GM21825 (cell line): ENCODE measurements around the gene GAB2.
"Not testable (repeated sequence)": the region's sequence is repeated elsewhere in the genome, so short reads cannot be mapped to it uniquely, and the experiment has no call there.

Experiments used
- ATAC-seq: cut with Tn5 transposase; IDR thresholded peaks from one replicate; pipeline ENCODE4 v1.9.1; 2021; ENCODE audit warnings: mild to moderate bottlenecking, moderate library complexity; ENCODE audit not compliant: unreplicated experiment

GAB2 gene

DNA sequence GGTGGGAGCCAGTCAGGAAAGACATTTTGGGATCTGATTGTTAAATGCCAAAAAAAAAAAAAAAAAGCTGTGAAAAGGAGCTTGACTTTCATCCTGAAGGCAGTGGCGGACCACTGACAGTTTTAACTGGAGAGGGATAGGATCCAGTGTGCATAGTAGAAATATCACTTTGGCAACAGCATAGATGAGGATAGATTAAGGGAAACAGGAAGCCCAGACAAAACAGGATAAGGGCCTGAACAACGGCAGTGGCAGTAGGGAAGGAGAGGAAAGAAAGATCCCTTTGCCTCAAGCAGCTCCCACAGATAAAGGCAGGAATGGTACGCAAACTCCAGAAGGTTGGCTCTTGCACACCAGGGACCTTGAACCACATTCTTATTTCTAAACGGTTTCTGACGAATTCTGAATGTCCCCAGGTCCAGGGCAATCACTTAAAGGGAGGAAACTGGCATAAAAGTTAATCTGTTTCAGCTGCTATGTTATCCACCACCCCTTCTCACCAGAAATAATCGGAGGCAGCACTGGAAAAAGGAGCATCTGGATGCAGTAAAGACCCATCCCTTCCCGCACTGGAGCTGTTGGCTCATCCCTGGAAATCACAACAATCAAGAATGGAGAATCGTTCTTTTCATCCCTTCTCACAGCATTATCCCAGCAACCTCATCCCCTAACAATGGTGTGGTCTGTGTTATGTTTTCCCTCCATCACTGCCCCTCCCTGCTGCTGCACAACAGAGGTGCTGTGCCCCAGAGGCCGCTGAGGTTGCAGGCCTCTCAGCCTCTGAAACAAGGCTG, 99.1 kb downstream of the GAB2 start:
- no peak for ATAC-seq

DNA sequence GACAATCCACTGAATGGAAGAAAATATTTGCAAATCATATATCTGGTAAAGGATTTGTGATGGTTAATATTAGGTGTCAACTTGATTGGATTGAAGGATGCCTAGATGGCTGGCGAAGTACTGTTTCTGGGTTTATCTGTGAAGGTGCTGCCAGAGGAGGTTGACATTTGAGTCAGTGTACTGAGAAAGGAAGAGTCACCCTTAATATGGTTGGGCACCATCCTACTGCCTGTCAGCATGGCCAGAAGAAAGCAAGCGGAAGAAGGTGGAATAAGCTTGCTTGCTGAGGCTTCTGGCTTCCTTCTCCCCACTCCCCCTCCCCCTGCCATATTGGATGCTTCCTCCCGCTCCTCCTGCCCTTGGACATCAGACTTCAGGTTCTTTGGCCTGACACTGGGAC, 101.9 kb downstream of the GAB2 start:
- no peak for ATAC-seq

DNA sequence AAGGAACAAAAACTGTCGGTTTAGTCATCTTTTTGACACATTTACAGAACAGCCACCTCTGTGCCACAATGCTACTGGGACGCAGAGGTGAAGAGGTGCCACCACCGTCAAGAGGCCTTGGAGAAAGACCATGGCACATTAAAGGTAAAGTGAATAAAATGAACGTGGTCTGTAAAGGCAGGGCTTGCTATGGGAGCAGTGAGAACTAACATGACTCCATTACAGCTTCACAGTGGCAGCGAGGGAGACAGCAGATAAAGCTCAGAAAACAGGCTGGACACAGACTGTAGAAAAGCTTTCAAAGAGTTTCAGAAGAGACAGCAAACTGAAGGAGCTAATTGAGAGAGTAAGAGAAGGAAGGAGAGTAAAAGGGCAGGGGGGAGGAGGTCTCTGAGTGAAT, 102.9 kb downstream of the GAB2 start:
- no peak for ATAC-seq

DNA sequence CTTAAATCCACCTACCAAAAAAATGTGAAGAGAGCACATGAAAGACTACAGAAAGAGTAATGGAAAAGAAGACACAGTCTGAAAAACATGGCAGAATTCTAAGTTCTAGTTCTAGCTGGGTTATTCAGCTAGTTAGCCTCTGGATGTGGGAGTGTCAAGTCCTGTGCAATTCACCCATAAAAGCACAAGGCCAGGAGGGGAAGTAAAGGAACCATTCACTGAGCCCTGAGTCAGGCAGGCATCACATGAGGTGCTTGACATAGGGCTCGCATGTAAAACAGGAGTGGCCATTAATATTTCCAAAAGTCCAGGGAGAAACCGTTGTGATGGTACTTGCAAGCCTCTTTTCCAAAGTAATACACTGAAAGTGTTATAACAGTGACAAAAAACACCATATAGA, 103.7 kb downstream of the GAB2 start:
- ATAC-seq = no peak

DNA sequence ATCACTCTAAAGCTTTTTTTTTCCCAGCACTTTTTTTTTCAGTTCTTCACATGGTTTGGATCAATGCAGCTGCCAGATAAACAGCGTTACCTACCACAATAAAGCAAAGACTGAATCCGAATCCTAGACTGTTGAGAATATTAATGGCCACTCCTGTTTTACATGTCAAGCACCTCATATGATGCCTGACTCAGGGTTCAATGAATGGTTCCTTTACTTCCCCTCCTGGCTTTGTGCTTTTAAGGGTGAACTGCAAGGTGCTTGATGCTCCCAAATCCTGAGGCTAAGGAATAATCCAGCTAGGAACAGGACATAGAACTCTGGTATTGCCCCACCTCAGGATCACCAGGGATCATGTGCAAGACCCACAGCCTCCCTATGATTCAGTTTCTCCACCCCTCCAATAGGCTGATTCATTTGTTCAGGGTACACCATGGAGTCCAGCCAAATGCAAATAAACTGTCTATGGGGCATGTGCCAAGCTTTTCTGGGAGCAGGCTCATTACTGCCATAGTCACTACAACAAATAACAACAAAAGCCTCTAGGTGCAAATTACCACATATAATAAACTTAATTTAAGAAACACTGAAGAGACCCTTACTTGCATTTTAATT, 104.3 kb downstream of the GAB2 start:
- no peak for ATAC-seq

DNA sequence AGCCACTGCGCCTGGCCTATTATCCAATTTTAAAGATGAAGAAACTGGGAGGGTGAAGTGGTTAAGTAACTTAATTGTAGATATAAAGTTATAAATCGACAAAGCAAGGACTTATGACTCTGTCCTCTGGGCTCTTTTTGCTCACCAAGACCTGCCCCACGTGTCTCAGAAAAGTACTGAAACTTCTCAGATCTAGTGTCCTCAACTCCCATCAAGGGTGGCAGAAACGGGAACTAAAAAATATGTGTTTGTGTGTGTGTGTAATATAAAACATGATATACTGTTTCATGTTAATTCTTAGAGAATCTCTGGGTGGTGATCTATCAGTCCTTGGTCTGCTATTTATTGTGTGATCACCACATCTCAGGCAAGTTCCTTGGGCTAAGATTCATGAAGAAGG, 104.9 kb downstream of the GAB2 start:
- peak; percentile 41 for ATAC-seq

DNA sequence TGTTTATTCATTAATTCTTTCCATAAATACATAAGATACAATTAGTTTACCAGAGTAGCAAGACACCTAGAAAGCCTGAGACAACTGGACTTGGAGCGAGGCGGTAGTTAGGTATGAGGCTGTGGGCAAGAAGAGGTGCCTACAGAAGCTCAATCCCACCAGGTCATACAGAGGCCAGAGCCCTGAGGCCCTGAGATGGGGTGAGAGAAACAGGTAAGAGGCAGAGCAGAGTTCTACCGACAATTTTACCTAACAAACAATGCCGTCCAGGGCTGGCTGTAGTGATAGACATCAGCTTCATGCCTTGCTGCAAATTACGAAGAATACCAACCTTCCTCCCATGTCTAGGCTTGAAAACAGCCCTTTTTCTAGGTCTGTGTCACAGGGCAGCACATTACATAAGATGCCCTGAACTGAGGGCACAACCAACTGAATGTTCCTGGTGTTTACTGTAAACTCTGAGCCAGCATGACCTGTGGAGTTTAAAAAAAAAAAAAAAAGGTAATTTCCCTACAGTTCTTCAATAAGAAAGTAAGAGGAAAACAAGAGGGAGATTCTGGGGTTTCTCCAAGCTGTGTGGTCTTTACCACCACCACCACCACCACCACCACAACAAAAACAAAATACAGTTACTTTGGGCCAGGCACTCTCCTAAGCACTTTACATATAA, 105.8 kb downstream of the GAB2 start:
- ATAC-seq = no peak

DNA sequence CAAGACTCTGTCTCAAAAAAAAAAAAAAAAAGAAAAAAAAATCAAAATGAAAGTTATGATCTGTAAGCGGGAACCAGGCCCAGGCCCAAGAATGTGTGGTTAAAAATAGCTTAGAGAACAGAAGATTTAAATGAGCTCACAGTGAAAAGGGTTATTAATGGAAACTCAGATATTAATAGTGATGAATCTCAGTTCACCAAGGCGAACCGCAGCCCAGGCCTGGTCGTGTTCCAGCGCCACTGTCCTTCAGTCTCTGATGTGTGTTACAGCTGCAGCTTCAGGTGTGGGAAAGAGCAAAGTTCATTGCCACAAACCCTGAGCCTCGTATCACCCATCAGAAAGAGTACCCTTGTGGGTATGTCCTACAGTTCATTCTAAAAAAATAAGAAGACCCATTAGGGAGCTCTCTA, 107.1 kb downstream of the GAB2 start:
- peak; percentile 87 for ATAC-seq

DNA sequence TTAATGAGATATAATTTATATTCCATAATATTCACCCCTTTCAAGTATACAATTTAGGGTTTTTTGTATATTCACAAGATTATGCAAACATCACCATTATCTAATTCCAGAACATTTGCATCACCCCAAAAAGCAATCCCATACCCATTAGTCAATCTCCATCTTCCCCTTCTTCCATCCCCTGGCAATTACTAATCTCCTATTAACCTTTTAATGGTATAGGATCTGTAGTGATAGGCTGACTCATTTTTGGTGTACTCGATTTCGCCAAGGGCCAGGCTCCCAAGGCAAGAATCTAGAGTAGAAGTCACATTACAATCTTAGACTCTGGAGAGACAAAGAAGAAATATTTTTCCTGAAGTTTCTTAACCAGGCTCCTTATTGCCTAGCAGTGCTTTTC, 113.4 kb downstream of the GAB2 start:
- ATAC-seq = no peak

DNA sequence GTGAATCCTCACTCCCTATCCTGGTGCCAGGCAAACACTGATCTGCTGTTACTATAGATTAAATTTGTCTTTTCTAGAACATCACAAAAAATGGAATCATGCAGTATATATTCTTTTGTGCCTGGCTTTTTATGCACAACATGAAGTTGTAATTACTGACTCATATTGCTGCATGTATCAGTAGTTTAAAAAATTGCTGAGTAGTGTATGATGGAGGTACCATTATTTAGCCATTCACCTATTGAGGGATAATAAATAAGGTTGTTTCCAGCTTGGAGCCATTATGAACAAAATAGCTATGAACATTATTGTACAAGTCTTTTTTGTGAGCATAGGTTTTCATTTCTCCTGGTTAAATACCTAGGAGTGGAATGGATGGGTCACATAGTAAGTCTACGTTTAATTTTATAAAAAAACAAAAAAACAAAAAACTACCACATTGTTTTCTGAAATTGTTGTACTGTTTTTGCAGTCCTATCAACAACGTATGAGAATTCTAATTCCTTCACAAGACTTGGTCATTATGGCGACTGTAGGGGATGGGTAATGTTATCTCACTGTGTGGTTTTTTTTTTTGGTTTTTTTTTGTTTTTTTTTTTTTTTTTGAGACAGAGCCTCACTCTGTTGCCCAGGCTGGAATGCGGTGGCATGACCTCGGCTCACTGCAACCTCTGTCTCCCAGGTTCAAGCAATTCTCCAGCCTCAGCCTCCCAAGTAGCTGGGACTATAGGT, 117.3 kb downstream of the GAB2 start:
- ATAC-seq = no peak

DNA sequence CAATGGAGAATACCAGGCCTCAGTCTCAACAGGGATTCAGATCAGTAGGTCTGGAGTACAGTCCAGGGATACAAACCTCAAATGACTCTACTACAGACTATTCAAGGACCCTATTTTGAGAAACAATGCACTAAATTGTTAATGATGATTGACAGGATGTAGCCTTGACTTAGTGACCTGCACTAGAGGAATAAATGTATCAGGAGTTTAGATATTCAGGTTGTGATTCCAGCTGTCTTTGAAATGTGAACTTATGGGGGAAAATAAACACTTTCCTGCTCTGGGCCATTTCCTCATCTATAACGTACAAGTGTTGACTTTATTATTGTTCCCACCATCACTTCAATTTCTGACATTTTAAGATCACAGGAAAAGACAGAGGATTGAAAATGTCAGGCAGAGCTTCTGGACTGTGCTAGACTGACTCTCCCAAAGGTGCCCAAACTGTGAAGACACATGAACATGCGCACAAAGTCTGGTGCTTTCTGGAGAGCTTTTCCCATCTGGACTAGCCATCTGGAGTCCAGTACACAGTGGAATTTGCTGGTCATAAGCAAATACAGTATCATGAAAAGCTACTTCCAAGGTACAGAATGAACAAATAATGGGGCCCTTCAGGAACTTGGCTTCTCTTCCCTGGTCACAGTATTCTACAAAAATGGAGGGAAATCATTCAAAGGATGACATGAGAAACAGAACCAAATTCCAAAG, 118.5 kb downstream of the GAB2 start:
- no peak for ATAC-seq

DNA sequence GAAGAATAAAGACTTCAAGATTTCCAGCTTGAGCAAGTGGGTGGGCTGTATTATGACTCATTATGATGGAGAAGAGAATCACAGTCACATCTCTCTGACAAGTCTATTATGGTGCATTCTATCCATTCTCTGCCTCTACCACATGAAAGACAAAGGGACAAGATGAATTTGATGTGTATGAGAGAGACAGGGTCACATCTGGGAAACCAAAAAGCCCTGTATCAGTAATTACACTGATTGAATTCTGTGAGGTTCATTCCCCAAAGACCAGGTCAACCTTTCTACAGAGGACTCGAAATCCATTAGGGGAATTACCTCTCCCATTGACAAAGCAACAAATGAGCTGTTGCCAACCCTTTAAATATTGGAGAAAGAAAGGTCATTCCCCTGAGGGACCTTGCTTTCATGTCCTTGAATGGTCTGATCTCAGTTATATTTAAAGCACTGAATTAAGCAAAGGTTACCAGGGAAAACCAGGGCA, 119.3 kb downstream of the GAB2 start:
- ATAC-seq = no peak

DNA sequence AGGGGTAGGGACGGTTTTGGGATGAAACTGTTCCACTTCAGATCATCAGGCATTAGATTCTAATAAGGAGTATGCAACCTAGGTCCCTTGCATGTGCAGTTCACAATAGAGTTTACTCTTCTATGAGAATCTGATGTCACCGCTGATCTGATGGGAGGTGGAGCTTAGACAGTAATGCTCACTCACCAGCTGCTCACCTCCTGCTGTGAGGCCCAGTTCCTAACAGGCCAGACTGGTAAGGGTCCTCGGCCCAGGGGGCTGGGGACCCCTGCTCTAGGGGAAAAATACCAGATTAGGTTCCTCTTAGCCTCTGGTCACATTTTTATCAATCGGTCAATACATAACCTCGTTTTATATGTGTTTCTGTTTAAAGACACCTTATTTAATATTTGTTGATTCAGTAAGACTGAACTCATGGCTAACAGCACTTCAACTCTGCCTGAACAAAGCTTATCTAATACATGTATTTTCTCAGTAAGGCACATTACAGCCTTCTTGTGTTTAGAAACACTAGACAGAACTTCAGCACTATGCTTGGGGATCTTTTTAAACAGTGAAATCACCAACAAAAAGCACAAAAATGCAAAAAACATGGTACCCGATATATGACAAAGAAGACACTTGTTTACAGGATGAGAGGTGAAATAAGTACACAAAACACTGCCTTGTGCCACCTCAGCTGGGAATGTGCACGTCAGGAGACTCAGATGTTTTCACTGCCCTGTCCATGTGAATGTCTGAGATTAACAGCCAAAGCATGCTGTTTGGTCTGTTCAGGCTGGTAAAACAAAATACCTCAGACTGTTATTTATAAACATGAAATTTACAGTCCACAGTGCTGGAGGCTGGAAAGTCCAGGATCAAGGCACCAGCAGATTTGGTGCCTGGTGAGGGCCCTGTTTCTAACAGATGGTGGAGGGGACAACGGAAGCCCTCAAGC, 121.4 kb downstream of the GAB2 start:
- no peak for ATAC-seq

DNA sequence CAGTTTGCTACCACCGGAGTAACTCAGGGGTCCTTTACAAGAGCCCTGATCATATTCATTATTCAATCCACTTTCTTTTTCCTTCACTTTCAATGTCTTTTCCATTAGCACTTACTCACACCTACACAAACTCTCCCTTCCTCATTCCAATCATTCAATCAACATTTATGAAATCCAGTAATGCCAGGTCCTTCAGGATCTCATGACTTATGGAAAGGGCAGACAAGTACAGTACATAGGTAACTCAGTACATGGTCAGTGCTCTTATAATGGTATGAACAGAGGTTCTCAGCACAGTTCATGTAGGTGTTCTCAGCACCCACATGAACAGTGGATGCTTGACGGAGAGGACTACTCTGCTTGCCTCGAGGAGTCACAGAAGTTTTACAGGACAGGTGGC, 122.3 kb downstream of the GAB2 start:
- ATAC-seq = no peak

DNA sequence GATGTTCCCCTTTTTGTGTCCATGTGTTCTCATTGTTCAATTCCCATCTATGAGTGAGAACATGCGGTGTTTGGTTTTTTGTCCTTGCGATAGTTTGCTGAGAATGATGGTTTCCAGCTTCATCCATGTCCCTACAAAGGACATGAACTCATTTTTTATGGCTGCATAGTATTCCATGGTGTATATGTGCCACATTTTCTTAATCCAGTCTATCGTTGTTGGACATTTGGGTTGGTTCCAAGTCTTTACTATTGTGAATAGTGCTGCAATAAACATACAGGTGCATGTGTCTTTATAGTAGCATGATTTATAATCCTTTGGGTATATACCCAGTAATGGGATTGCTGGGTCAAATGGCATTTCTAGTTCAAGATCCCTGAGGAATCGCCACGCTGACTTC, 123.5 kb downstream of the GAB2 start:
- ATAC-seq = not testable (repeated sequence)

DNA sequence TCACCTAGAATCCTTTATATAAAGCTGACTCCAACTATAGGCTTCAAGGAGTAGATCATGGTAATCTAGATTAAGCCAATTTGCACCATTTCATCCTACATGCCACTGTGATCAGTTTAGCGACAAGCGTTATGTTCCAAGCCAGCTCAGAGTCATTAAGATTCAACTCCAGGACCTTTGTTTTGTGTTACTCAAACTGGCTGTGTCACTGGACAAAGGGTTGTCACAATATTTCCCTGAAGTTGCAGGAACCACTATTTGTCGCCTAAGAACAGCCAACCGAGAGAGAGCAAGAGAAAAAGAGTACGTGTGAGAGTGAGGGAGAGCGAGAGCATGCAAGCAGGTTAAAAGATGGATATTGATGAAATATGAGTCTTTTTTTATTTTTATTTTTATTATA, 124.1 kb downstream of the GAB2 start:
- no peak for ATAC-seq

DNA sequence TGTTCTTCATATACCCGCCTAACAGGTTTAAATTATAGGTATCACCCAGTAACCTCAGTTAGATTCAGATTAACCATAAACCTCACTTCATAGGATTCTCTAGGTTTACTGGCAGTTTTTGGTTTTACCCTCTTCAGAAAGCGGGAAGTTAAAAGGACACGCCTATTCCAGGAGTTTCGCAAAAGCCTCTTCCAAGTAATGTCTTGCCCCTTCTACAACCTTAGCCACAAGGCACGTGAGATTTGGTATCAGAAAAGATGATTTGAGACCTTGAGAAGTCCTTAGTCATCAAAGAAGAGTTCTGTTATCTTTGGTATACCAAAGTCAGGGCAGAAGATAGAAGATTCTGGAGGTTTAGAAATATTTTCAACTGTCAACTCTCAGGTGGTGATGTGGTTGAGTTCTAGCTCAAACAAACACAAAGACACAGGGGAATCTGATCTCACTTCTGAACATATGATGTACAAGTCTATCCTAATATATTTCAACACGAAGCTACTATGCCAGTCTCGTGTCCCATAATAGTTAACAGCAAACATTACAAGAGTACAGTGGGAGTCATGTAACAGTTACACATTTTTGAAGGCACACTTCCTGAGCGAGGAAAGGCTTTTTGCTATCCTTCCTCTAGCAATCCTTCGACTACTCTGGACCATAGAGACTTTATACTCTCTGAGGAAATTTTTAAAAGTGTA, 125.4 kb downstream of the GAB2 start:
- ATAC-seq = no peak

DNA sequence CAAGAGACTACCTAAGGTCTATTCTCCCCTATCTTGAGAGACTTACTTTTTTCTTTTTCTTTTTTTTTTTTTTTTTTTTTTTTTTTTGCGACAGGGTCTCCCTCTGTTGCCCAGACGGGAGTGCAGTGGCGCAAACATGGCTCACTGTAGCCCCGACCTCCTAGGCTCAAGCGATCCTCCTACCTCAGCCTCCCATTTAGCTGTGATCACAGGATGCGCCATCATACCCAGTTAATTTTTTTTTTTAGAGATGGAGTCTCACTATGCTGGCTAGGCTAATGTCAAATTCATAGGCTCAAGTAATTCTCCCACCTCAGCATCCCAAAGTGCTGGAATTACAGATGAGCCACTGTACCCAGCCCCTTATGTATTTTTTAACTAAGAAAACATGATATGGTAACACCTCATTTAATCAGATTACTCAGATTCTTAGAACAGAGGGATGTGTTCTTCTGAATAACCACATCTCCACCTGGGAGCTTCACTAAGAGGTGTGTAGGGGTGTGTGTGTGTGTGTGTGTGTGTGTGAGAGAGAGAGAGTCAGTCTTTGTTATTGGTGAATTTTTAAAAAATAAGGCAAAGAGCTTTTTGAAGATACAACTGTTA, 126.0 kb downstream of the GAB2 start:
- ATAC-seq = no peak
